HUES48 (cell line): ENCODE results near the gene FBXO40.
A peak's percentile ranks its signal among the peaks of the same experiment; 100 is the strongest.

Source experiments
- H3K27ac ChIP-seq: one replicate; pipeline ENCODE4 v1.7.0; 2013; ENCODE audit warnings: low read depth, low read length, inconsistent platforms
- H3K27me3 ChIP-seq: 2 replicates; pipeline ENCODE4 v1.6.1; 2013; ENCODE audit warnings: mild to moderate bottlenecking, low read length; ENCODE audit not compliant: control insufficient read depth, insufficient read depth
- H3K36me3 ChIP-seq: 2 replicates; pipeline ENCODE4 v1.6.1; 2013; ENCODE audit warnings: low read length; ENCODE audit not compliant: control insufficient read depth, insufficient read depth
- H3K4me1 ChIP-seq: 2 replicates; pipeline ENCODE4 v1.6.1; 2013; ENCODE audit warnings: mild to moderate bottlenecking, low read length; ENCODE audit not compliant: control insufficient read depth, insufficient read depth
- H3K4me3 ChIP-seq: 2 replicates; pipeline ENCODE4 v1.5.1; 2013; ENCODE audit warnings: mild to moderate bottlenecking, low read depth, low read length
- H3K9ac ChIP-seq: 2 replicates; pipeline ENCODE4 v1.6.1; 2013; ENCODE audit warnings: mild to moderate bottlenecking, low read depth, low read length, moderate library complexity
- H3K9me3 ChIP-seq: 2 replicates; pipeline ENCODE4 v1.6.1; 2013; ENCODE audit warnings: low read length; ENCODE audit not compliant: control insufficient read depth, insufficient read depth

Gene FBXO40

DNA sequence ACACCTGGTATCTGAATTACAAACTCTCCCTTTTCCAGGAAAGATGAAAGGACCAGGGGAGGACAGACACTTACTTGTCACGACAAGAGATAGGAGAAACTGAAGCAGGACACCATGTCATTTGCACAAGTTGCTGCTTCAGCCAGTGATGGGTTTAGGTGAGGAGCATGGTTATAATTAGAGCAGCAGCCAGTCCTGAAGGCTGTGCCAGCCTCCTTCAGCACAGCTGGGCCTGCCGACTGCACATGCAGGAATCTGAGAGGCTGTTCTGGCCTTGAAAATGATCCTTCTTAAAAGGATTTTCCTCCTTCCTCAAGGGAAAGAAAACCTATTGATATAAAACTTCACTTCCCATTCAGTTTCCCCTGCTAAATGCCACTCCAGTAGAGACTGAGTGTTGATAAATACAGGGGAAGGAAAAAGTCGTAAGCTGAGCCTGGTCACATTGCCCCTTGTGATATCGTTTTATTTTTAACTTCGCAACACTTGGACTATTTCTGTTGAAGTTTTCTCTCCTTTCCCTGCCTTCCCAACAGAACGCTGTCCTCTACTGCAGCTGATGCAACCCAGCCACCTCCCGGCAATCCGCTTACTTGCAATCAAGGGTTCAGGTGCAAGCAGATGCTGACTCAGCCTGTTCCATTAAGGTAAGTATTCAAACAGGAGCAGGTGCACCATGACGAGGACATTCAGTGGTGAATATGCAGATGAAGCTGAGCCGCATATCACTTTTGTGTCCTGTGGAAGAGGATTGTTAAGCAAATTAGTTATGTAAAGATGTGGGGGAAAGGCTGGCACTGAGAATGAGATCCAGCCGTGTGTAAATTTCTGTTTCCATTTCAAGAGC is at the start of gene FBXO40:
Gene FBXO40, plus strand, starts transcription at position 524 of the 847 bp plus-strand sequence. CDS start 27,197 bp downstream, outside the sequence.
- no peaks in the 10 kb centered on the region for H3K36me3 ChIP-seq
- peak within 1 kb of the TSS; percentile 94 for H3K27ac ChIP-seq
- H3K4me1 ChIP-seq, result peaks cover 46% of the 10 kb centered on the region
- no peaks in the 10 kb centered on the region for H3K9me3 ChIP-seq
- H3K27me3 ChIP-seq, result no peaks in the 10 kb centered on the region
- H3K4me3 ChIP-seq, result peak within 1 kb of the TSS; percentile 33
- H3K9ac ChIP-seq, result peak within 1 kb of the TSS; percentile 85

DNA sequence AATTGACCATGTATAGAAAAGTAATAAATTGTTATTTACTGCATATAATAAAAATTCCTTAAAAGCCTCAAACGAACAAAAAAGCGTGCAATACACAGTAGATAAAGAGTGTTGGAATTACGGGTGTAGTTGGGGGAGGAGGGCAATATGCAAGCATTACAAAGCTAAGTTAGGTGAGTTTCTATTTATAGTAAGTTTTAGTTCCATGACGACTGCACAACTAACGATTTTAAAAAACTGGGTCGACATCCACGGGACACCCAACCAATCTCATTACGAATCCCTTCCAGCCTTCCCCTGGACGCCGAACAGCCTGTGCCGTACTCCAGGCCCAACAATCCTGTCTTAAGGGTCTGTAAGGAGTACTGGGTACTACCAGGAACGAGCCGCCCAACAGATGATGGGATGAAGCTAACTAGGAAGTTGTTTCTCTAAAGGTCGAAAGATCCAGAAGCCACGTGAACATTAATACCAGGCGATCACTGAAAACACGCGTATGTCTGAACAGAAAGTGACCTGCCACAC is 48.1 kb upstream of the FBXO40 start:
- Histone ChIP-seq H3K27me3 (no peaks in the 10 kb centered on the region), H3K36me3 (peaks cover 39% of the 10 kb centered on the region), H3K4me1 (peaks cover 5% of the 10 kb centered on the region; the same call in 1 of the 2 replicates), H3K9ac (peak overlapping the region; percentile 78), H3K27ac (peak overlapping the region; percentile 53), H3K4me3 (peak overlapping the region; percentile 91), H3K9me3 (no peaks in the 10 kb centered on the region)

DNA sequence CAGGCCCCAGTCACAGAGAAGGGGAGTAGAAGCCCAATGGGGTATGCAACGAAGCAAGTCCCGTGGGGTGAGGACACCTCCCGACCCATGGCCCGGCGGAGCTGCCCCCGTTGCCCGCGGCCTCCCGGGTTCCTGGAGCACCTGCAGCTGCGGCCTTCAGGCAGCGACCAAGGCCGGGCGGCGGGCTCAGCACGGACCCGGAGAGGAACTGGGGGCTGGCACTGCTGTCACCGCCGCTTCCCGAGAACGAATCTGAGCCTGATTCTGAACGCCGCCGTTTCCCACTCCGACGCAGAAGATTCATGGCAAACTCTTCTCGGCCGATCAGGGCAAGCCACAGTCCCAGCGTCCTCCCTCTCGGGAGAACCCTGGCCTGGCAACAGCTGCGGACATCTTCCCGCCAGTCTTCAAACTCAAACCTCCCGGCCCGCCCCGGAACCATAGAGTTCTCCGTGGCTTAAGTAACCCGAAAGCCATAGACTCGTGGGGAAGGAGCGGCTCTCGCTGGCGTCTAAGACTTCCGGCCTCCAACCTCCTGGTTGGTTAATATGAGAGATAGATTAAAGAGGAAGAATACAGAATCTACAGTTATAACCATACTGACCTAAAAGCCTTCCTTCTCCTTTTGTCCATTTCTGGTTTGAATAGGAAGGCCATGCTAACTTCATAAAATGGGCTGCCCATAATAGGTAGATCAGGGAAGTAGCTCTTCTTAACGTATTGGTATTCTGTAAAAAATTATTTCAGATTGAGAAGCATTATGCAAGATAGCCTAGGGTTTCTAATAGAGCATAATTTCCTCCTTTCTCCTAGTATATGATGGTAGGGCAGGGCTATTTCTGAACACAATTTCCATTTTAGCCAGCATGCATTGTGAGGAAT is 47.4 kb upstream of the FBXO40 start, which contains the start of gene POLQ:
Gene POLQ, minus strand, starts transcription at position 415 of the 882 bp plus-strand sequence. Its CDS starts 111 bp downstream, at position 304.
- Histone ChIP-seq H3K27ac (peak within 1 kb of the TSS; percentile 53), H3K27me3 (no peaks in the 10 kb centered on the region), H3K4me3 (peak within 1 kb of the TSS; percentile 91), H3K36me3 (peaks cover 32% of the 10 kb centered on the region), H3K9ac (peak within 1 kb of the TSS; percentile 78), H3K9me3 (no peaks in the 10 kb centered on the region), H3K4me1 (peaks cover 9% of the 10 kb centered on the region; the same call in 1 of the 2 replicates)

DNA sequence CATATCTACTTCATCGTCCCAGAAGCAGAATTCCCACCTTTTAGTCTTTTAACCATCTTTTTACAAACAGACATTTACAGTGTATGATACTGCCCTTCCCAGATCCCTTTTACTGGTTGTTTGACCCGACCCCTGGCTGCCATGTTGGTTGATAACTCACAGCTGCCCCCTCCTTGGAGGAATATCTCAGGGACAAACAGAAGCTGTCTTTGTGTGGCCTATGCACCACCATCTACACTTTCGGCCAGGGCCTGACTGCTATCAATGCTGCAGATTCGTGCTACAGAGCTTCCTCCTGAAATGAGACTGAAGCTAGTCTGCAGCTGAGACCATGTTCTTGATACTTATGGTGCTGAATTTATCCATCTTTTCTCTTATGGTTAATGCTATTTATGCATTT is 40.8 kb upstream of the FBXO40 start:
- Histone ChIP-seq H3K9ac (no peak overlapping the region), H3K4me1 (0 out of 2 replicates have a peak, but pooled peaks cover 4% of the 10 kb centered on the region), H3K4me3 (no peak overlapping the region), H3K27me3 (no peaks in the 10 kb centered on the region), H3K36me3 (no peaks in the 10 kb centered on the region), H3K9me3 (no peaks in the 10 kb centered on the region), H3K27ac (no peak overlapping the region)

- Histone ChIP-seq H3K4me1 (0 out of 2 replicates have a peak, but pooled peaks cover 4% of the 10 kb centered on the region), H3K27me3 (no peaks in the 10 kb centered on the region), H3K9ac (no peak overlapping the region), H3K4me3 (no peak overlapping the region), H3K36me3 (no peaks in the 10 kb centered on the region), H3K27ac (no peak overlapping the region), H3K9me3 (no peaks in the 10 kb centered on the region)
Measured at GRCh38 chr3:121552797-121553196, 40.4 kb upstream of the FBXO40 start.

- H3K9me3 ChIP-seq, result no peaks in the 10 kb centered on the region
- no peak overlapping the region for H3K4me3 ChIP-seq
- no peaks in the 10 kb centered on the region for H3K27me3 ChIP-seq
- H3K9ac ChIP-seq, result no peak overlapping the region
- H3K4me1 ChIP-seq, result peaks cover 10% of the 10 kb centered on the region
- H3K27ac ChIP-seq, result no peak overlapping the region
- no peaks in the 10 kb centered on the region for H3K36me3 ChIP-seq
Measured at GRCh38 chr3:121557426-121557934, 35.7 kb upstream of the FBXO40 start.

- no peak overlapping the region for H3K27ac ChIP-seq
- H3K36me3 ChIP-seq, result no peaks in the 10 kb centered on the region
- H3K4me3 ChIP-seq, result no peak overlapping the region
- H3K27me3 ChIP-seq, result no peaks in the 10 kb centered on the region
- peaks cover 10% of the 10 kb centered on the region for H3K4me1 ChIP-seq
- no peak overlapping the region for H3K9ac ChIP-seq
- no peaks in the 10 kb centered on the region for H3K9me3 ChIP-seq
Measured at GRCh38 chr3:121562148-121562547, 31.0 kb upstream of the FBXO40 start.

DNA sequence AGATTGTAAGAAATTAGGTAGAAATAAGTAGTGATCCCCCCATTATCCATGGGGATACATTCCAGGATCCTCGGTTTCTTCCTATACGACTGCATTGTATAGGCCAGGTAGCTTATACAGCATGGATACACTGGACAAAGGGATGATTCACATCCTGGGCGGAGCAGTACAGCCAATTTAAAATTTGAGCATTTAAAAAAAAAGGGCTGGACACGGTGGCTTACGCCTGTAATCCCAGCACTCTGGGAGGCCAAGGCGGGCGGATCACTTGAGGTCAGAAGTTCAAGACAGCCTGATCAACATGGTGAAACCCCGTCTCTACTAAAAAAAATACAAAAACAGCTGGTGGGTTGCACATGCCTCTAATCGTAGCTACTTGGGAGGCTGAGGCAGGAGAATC is 26.4 kb upstream of the FBXO40 start:
- no peaks in the 10 kb centered on the region for H3K27me3 ChIP-seq
- no peak overlapping the region for H3K27ac ChIP-seq
- H3K9ac ChIP-seq, result no peak overlapping the region
- H3K36me3 ChIP-seq, result no peaks in the 10 kb centered on the region
- no peaks in the 10 kb centered on the region for H3K9me3 ChIP-seq
- H3K4me1 ChIP-seq, result peaks cover 20% of the 10 kb centered on the region
- H3K4me3 ChIP-seq, result no peak overlapping the region

DNA sequence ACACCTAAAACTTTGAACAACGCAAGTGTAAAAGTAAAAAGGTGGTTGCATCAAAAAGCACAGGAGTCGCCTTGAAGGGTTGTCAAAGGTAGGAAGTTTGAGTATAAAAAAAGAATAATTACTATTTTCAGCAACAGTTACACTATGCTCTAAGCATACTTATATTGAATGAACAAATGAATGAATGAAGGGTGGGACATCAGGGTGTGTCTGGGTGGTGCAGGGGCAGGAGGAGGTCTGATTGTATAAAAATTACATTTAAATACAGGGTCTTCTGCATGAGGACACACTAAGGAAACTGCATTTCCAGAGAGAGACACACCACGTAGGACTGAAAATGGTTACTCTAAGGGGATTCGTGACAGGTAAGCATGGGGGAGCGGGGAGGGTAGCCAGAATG is 25.5 kb upstream of the FBXO40 start, which contains the start of gene ARGFX:
Gene ARGFX, plus strand, starts transcription at position 301 of the 400 bp plus-strand sequence. CDS start 2,765 bp downstream, outside the sequence.
- H3K27me3 ChIP-seq, result no peaks in the 10 kb centered on the region
- no peak within 1 kb of the TSS for H3K4me3 ChIP-seq
- no peaks in the 10 kb centered on the region for H3K36me3 ChIP-seq
- H3K9ac ChIP-seq, result no peak within 1 kb of the TSS
- no peaks in the 10 kb centered on the region for H3K9me3 ChIP-seq
- H3K4me1 ChIP-seq, result peaks cover 13% of the 10 kb centered on the region
- H3K27ac ChIP-seq, result no peak within 1 kb of the TSS

DNA sequence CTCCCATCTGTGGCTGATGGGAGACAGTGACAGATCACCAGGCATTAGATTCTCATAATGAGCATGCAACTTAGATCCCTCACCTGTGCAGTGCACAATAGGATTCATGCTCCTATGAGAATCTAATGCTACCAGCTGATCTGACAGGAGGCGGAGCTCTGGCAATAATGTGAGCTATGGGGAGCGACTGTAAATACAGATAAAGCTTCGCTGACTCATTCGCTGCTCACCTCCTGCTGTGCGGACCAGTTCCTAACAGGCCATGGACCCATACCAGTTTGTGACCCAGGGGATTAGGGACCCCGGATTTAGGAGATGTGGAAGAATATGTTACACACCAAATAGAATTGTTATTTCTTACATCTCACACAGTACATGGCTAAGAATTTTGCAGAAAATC is 18.7 kb upstream of the FBXO40 start:
- Histone ChIP-seq H3K4me1 (peaks cover 17% of the 10 kb centered on the region), H3K9me3 (no peaks in the 10 kb centered on the region), H3K36me3 (no peaks in the 10 kb centered on the region), H3K27ac (no peak overlapping the region), H3K4me3 (no peak overlapping the region), H3K9ac (no peak overlapping the region), H3K27me3 (no peaks in the 10 kb centered on the region)
